Measurements from ENCODE around the gene RRP15.

The RRP15 gene

DNA sequence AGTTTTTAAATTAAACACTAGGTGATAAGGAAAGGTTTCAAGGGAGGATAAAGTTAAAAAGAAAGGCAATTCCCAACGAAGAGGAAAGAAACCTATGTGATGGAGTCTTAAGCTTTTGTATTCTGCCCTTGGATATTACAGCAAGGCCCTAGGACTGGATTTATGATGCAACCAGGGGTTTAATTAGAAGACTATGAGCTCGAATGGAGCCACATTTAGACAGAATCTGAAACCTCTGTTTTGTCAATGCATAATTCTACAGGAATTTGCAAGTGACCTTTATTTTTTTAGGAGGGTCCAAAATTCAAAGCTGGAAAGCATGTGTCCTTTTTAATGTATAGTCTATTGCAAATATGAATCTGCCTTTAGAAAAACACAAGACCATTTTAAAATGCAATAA lies 98.0 kb downstream of the RRP15 start:
- no peak for TF ChIP-seq POLR2AphosphoS5 (IDR thresholded peaks at IDR 0.05; ENCODE audit: low read depth, low read length)
- TF ChIP-seq TAF1 (IDR thresholded peaks at IDR 0.05; ENCODE audit: borderline replicate concordance, insufficient read depth, low read length), result no peak

DNA sequence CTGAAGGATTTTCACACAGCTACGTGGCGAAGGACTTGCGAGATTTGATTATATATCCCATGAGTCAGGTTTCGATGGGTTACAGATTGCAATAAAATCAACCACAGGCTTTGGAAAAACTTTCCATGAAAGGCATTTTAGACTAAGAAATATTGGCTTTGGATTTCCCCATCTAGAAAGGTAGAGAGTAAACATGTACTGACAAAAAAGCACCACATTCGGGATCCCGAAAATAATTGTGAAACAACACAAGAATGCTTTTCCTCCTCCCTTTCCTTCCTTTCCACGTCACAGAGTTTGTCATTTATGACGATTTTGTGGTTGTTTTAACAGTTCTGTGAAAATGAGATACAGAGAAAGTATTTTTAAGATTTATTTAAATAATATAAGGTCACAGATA lies 98.6 kb downstream of the RRP15 start:
- TF ChIP-seq SIN3A (IDR thresholded peaks at IDR 0.05; ENCODE audit: borderline replicate concordance, insufficient read depth, low read length), result no peak

DNA sequence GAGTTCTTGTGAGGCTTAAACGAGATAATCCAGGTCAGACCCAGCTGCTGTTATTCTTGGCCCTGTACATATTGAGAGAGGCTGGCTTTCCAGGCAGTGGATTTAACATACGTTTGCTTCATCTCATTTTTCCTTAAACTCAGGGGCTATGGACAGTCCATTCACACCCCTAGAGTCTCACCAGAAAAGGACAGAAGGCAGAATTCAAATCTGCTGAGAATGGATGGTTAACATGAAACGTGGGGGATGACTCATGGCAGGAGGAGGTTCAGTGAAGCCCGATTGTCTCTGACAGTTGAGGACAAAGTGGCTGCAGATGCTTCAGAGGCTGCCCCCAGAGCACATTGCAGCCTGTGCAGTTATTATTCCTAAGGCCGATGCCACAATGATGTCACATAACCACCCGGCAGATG lies 99.5 kb downstream of the RRP15 start:
- TF ChIP-seq SIN3A (IDR thresholded peaks at IDR 0.05; ENCODE audit: borderline replicate concordance, insufficient read depth, low read length), result no peak
- TF ChIP-seq, protein P1, sequence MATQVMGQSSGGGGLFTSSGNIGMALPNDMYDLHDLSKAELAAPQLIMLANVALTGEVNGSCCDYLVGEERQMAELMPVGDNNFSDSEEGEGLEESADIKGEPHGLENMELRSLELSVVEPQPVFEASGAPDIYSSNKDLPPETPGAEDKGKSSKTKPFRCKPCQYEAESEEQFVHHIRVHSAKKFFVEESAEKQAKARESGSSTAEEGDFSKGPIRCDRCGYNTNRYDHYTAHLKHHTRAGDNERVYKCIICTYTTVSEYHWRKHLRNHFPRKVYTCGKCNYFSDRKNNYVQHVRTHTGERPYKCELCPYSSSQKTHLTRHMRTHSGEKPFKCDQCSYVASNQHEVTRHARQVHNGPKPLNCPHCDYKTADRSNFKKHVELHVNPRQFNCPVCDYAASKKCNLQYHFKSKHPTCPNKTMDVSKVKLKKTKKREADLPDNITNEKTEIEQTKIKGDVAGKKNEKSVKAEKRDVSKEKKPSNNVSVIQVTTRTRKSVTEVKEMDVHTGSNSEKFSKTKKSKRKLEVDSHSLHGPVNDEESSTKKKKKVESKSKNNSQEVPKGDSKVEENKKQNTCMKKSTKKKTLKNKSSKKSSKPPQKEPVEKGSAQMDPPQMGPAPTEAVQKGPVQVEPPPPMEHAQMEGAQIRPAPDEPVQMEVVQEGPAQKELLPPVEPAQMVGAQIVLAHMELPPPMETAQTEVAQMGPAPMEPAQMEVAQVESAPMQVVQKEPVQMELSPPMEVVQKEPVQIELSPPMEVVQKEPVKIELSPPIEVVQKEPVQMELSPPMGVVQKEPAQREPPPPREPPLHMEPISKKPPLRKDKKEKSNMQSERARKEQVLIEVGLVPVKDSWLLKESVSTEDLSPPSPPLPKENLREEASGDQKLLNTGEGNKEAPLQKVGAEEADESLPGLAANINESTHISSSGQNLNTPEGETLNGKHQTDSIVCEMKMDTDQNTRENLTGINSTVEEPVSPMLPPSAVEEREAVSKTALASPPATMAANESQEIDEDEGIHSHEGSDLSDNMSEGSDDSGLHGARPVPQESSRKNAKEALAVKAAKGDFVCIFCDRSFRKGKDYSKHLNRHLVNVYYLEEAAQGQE (IDR thresholded peaks at IDR 0.05; ENCODE audit: insufficient read depth in 1 of 2, low read depth in 2 of 2, low read length in 2 of 2), result no peak
- TF ChIP-seq POLR2AphosphoS5 (IDR thresholded peaks at IDR 0.05; ENCODE audit: low read depth, low read length), result no peak
- TF ChIP-seq TAF1 (IDR thresholded peaks at IDR 0.05; ENCODE audit: borderline replicate concordance, insufficient read depth, low read length), result no peak
- no peak for TF ChIP-seq FOXP2 (optimal IDR thresholded peaks at IDR 0.05; ENCODE audit: borderline replicate concordance, extremely low read depth, extremely low read length, insufficient read depth)

Data from PFSK-1 (cell line).